Chondrocyte (in vitro differentiated cells): ENCODE data around the gene QKI. TPM values are rescaled to one million over a fixed set of nuclear protein-coding genes. Genes with fewer than 3 reads are reported as not detected.

Source experiments
- DNase-seq: peaks from one replicate; pipeline ENCODE4 v3.0.0; 2021; ENCODE audit warnings: mixed read lengths, low spot score
- H3K27ac Mint-ChIP-seq: one replicate; pipeline ENCODE4 v1.8.0; 2021; ENCODE audit warnings: mild to moderate bottlenecking, moderate library complexity, mixed read lengths; ENCODE audit not compliant: unreplicated experiment
- H3K27me3 Mint-ChIP-seq: 2 replicates; pipeline ENCODE4 v1.8.0; 2021; ENCODE audit warnings: low read depth, mixed read lengths
- H3K36me3 Mint-ChIP-seq: 2 replicates; pipeline ENCODE4 v1.8.0; 2021; ENCODE audit warnings: low read depth, mixed read lengths
- H3K4me1 Mint-ChIP-seq: 2 replicates; pipeline ENCODE4 v1.8.0; 2021; ENCODE audit warnings: low read depth, mild to moderate bottlenecking, mixed read lengths
- H3K4me3 Mint-ChIP-seq: one replicate; pipeline ENCODE4 v1.8.0; 2021; ENCODE audit warnings: mild to moderate bottlenecking, moderate library complexity, mixed read lengths; ENCODE audit not compliant: unreplicated experiment
- H3K9me3 Mint-ChIP-seq: 2 replicates; pipeline ENCODE4 v1.8.0; 2021; ENCODE audit warnings: low read depth, mixed read lengths
- total RNA-seq: library from RNA; stranded (reverse); gene quantifications from 3 replicates; pipeline ENCODE4 v1.2.1, GENCODE V29; 2021
- TF ChIP-seq, protein P1 (sequence below): fragments of 200-600 bp; sonication (generic); IDR thresholded peaks from 2 replicates; pipeline ENCODE4 v1.5.0; 2021; ENCODE audit warnings: antibody characterized with exemption, mild to moderate bottlenecking, moderate library complexity

QKI gene
- total RNA-seq, 1 donor from 2014 or later, result 189 TPM

DNA sequence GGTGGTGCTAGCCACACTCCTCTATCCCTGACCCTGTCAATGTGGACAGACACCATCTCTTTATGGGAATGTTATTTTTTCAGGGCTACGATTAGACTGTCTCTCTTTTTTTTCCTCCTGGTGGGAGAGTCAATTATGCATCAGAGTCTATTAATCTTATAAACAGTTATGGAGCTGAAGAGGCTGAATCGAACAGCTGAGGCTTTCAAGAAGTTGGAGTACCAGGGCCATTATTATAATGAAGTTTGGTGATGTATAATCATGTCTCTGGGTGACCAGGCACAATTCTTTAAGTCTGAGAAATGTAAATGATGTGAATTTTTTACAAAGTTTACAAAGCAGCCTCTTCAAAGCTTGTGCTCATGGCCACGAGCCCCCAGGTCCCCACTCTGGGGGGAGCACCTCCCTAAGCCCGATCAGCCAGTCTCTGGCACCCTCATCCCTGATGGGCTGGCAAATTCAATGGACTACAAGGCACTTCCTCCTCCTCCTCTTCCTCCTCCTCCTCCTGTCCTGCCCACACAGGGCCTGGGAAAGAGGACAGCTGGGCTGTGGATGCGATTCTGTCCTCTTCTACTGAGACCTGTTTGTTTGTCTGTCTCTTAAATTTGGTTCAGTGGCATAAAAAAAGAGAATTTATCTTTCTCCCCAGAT, 43.9 kb upstream of the QKI start:
- Mint-ChIP-seq H3K4me3 (no peak overlapping the region), H3K27me3 (no peaks in the 10 kb centered on the region), H3K4me1 (peaks cover 6% of the 10 kb centered on the region), H3K27ac (no peak overlapping the region), H3K36me3 (no peaks in the 10 kb centered on the region), H3K9me3 (no peaks in the 10 kb centered on the region)
- no peak for DNase-seq
- TF ChIP-seq, protein P1, sequence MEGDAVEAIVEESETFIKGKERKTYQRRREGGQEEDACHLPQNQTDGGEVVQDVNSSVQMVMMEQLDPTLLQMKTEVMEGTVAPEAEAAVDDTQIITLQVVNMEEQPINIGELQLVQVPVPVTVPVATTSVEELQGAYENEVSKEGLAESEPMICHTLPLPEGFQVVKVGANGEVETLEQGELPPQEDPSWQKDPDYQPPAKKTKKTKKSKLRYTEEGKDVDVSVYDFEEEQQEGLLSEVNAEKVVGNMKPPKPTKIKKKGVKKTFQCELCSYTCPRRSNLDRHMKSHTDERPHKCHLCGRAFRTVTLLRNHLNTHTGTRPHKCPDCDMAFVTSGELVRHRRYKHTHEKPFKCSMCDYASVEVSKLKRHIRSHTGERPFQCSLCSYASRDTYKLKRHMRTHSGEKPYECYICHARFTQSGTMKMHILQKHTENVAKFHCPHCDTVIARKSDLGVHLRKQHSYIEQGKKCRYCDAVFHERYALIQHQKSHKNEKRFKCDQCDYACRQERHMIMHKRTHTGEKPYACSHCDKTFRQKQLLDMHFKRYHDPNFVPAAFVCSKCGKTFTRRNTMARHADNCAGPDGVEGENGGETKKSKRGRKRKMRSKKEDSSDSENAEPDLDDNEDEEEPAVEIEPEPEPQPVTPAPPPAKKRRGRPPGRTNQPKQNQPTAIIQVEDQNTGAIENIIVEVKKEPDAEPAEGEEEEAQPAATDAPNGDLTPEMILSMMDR, result no peak

DNA sequence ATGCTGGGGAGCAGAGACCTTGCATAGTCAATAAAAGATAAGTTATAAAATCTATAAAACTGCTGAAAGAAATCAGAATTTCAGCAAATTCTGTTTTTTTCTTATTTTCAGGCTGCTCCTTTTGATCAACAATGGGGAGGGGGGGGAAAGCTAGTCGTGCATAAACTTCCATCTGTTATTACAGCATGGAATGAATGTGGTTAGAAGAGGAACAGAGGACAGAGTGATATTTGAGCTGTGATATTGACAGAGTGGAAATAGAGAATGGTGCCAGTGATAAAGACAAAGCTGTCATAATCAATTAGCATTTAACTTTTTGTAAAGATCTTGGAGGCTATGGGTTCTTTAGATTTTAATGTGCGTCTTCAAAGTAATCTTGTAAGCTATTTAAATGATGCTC, 43.4 kb upstream of the QKI start:
- Mint-ChIP-seq H3K27ac (peak overlapping the region; percentile 11), H3K4me3 (no peak overlapping the region), H3K36me3 (no peaks in the 10 kb centered on the region), H3K4me1 (peaks cover 6% of the 10 kb centered on the region), H3K9me3 (no peaks in the 10 kb centered on the region), H3K27me3 (no peaks in the 10 kb centered on the region)
- DNase-seq, result no peak
- TF ChIP-seq, protein P1, result no peak

DNA sequence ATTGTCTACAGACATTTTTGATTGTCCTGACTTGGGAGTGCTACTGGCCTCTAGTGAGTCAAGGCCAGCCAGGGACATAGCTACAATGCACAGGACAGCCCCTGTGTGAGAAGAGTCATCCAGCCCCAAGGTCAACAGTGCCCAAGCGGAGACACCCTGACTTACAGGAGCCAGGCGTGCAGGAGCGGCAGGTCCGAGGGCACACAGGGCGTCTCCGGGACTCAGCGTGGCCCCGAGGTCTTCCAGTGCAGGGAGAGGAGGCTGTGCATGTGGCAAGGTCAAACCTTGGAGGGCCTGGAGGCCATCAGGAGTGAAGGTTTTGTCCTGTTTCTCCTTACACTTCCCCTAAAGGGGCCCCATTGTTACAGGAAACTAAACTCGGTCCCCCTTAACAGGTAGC, 41.3 kb upstream of the QKI start:
- no peaks in the 10 kb centered on the region for H3K27me3 Mint-ChIP-seq
- TF ChIP-seq, protein P1, result no peak
- H3K36me3 Mint-ChIP-seq, result no peaks in the 10 kb centered on the region
- no peak for DNase-seq
- peaks cover 3% of the 10 kb centered on the region for H3K4me1 Mint-ChIP-seq
- H3K9me3 Mint-ChIP-seq, result no peaks in the 10 kb centered on the region
- no peak overlapping the region for H3K4me3 Mint-ChIP-seq
- H3K27ac Mint-ChIP-seq, result no peak overlapping the region

DNA sequence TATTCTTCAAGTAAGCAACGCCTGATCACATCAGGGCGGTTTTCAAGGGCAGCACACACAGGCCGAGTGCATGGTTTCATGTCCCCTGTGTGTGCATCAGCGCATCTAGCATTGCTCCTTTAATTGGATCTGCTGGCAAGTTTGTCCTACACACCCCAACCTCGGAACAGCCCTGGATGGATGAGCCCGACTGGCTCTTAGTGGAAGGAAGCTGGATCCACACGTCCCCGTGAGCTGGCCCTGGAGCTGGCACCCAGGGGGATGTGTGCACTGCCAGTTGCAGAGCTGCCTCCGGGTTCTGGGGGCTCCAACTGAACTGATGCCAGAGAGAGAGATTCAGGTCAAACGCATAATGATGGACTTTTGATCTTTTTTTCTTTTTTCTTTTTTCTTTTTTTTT, 39.2 kb upstream of the QKI start:
- H3K36me3 Mint-ChIP-seq, result no peaks in the 10 kb centered on the region
- no peaks in the 10 kb centered on the region for H3K4me1 Mint-ChIP-seq
- H3K9me3 Mint-ChIP-seq, result no peaks in the 10 kb centered on the region
- H3K27me3 Mint-ChIP-seq, result no peaks in the 10 kb centered on the region
- no peak overlapping the region for H3K27ac Mint-ChIP-seq
- TF ChIP-seq, protein P1, result no peak
- H3K4me3 Mint-ChIP-seq, result no peak overlapping the region
- DNase-seq, result no peak

DNA sequence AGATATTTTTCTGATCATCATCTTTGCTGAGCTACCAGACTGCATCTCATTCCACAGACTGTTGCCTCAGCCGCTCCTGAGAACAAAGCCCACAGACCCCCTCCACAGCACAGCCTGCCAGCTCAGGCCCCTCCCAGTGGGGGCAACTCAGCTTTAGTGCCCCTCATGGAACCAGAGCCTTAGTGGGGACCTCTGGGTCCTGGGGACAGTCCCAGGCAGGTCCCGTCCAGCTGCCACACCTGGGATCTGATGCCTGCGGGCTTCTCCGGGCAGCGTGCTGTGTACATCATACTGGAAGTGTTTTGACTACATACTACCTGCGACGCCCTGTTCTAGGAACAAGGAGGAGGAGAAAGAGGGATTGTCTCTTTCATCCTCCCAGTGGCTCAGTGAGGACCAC, 38.3 kb upstream of the QKI start:
- no peak overlapping the region for H3K4me3 Mint-ChIP-seq
- no peaks in the 10 kb centered on the region for H3K36me3 Mint-ChIP-seq
- no peak for DNase-seq
- H3K4me1 Mint-ChIP-seq, result no peaks in the 10 kb centered on the region
- H3K27ac Mint-ChIP-seq, result no peak overlapping the region
- no peaks in the 10 kb centered on the region for H3K27me3 Mint-ChIP-seq
- H3K9me3 Mint-ChIP-seq, result no peaks in the 10 kb centered on the region
- TF ChIP-seq, protein P1, result no peak
